Coronary artery (tissue), 2 donors: Measurements from ENCODE around the gene CREB5.

Experiments used
- DNase-seq: peaks from one replicate; pipeline ENCODE4 v3.0.0-alpha.2; 2017; ENCODE audit warnings: low spot score
- H3K27ac ChIP-seq, 2 donors: fragments of 200-600 bp; sonication (generic); one replicate each; pipeline ENCODE4 v1.5.1; 2016 to 2019
- H3K4me3 ChIP-seq: fragments of 200-600 bp; sonication (generic); 2 replicates; pipeline ENCODE4 v1.5.1; 2016; ENCODE audit warnings: mild to moderate bottlenecking, moderate library complexity
- CTCF ChIP-seq: fragments of 200-600 bp; sonication (generic); IDR thresholded peaks from one replicate; pipeline ENCODE4 v1.5.1; 2019; ENCODE audit warnings: antibody characterized with exemption

Gene CREB5

GRCh38 chr7:28739826-28740225 is 327.5 kb downstream of the CREB5 start:
- TF ChIP-seq CTCF, result no peak
- H3K27ac ChIP-seq, result no peak overlapping the region
- no peak for DNase-seq
- no peak overlapping the region for H3K4me3 ChIP-seq

GRCh38 chr7:28744951-28745350 is 332.6 kb downstream of the CREB5 start:
- TF ChIP-seq CTCF, result no peak
- no peak for DNase-seq
- H3K4me3 ChIP-seq, result no peak overlapping the region
- no peak overlapping the region for H3K27ac ChIP-seq

- Histone ChIP-seq H3K4me3 (no peak overlapping the region), H3K27ac (no peak overlapping the region)
- no peak for DNase-seq
- TF ChIP-seq CTCF, result no peak
Measured at GRCh38 chr7:28745351-28745750, 333.0 kb downstream of the CREB5 start.

- Histone ChIP-seq H3K27ac (no peak overlapping the region), H3K4me3 (no peak overlapping the region)
- no peak for DNase-seq
- no peak for TF ChIP-seq CTCF
Measured at GRCh38 chr7:28747404-28747803, 335.1 kb downstream of the CREB5 start.

GRCh38 chr7:28747854-28748253 is 335.5 kb downstream of the CREB5 start:
- TF ChIP-seq CTCF, result no peak
- Histone ChIP-seq H3K4me3 (no peak overlapping the region), H3K27ac (no peak overlapping the region)
- no peak for DNase-seq

- Histone ChIP-seq H3K27ac (no peak overlapping the region), H3K4me3 (no peak overlapping the region)
- no peak for TF ChIP-seq CTCF
- DNase-seq, result no peak
Measured at GRCh38 chr7:28748346-28748745, 336.0 kb downstream of the CREB5 start.

GRCh38 chr7:28748933-28749584 is 336.7 kb downstream of the CREB5 start:
- no peak for DNase-seq
- Histone ChIP-seq H3K4me3 (no peak overlapping the region), H3K27ac (no peak overlapping the region)
- TF ChIP-seq CTCF, result no peak
